WI38 (cell line): ENCODE results near the gene ELMO1.

Experiments used
- H3K4me3 ChIP-seq: 2 replicates; pipeline ENCODE4 v1.5.1; 2011; ENCODE audit warnings: low read depth, mild to moderate bottlenecking, control low read depth, low read length
- TF ChIP-seq, protein P1 (sequence below): IDR thresholded peaks from 2 replicates; pipeline ENCODE4 v1.5.1; 2012; ENCODE audit warnings: low read depth, mild to moderate bottlenecking, control low read depth, low read length

The ELMO1 gene

DNA sequence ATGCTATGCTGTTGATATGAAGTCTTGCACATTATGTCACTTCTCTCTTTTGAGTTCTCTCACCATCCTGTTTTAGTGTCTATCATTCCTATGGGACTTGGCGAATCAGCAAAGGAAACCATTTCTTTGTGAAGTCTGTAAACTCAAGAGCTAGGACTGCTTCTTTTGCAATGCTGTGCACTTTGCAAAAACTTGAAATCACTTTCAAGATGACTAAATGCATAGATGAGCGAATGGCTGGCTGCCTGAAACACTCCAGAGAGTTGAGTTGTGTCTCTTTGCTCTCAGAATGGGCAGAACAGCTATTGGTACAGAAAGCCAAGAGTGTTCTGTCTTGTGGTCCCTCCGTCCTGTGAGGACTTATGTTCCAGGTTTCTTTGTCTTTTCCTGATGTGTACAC, 18.3 kb upstream of the ELMO1 start:
- H3K4me3 ChIP-seq, result no peak overlapping the region
- TF ChIP-seq, protein P1, sequence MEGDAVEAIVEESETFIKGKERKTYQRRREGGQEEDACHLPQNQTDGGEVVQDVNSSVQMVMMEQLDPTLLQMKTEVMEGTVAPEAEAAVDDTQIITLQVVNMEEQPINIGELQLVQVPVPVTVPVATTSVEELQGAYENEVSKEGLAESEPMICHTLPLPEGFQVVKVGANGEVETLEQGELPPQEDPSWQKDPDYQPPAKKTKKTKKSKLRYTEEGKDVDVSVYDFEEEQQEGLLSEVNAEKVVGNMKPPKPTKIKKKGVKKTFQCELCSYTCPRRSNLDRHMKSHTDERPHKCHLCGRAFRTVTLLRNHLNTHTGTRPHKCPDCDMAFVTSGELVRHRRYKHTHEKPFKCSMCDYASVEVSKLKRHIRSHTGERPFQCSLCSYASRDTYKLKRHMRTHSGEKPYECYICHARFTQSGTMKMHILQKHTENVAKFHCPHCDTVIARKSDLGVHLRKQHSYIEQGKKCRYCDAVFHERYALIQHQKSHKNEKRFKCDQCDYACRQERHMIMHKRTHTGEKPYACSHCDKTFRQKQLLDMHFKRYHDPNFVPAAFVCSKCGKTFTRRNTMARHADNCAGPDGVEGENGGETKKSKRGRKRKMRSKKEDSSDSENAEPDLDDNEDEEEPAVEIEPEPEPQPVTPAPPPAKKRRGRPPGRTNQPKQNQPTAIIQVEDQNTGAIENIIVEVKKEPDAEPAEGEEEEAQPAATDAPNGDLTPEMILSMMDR, result no peak

- H3K4me3 ChIP-seq, result no peak overlapping the region
- TF ChIP-seq, protein P1, result no peak
Measured at GRCh38 chr7:37462138-37462537, 13.5 kb upstream of the ELMO1 start.

GRCh38 chr7:37455081-37455480, 6.4 kb upstream of the ELMO1 start:
- TF ChIP-seq, protein P1, result no peak
- no peak overlapping the region for H3K4me3 ChIP-seq

DNA sequence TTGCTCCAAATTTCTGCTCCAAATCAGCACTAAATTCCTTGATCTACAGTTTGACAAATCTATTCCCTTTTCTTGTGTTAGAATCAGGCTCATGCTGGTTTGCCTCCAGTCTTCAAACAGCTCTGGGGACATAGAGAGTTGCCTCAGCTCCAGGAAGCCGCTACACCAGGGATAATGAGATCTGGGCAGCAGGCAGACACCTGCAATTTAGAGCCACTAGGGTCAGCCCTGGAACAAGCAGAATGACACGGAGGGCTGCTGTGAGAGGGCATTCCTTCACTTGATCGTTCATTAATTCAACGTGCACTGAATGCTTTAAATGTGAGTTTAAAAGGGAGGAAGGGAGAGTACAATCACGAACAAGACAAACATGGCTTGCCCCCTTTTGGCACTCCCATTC, 3.7 kb upstream of the ELMO1 start:
- H3K4me3 ChIP-seq, result no peak overlapping the region
- TF ChIP-seq, protein P1, result no peak

DNA sequence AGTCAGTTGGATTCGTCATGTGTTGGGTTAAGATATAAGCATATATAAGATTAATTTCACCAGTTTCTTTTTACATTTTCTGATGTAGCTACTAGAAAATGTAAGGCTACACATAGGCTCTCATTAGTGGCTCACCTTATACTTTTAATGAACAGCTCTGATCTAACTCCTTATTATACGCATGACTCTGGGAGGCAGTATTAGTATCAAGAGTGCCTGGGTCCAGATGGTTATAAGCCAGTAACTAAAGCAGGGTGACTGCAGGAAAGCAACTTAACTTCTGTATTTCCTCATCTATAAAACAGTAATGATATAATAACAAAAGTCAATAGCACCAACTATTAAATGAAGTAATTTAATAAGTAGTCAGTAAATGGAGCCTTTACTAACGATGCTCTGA, 1.4 kb upstream of the ELMO1 start:
- no peak overlapping the region for H3K4me3 ChIP-seq
- TF ChIP-seq, protein P1, result no peak

GRCh38 chr7:37449621-37450020, 957 bp upstream of the ELMO1 start:
- TF ChIP-seq, protein P1, result no peak
- no peak overlapping the region for H3K4me3 ChIP-seq

DNA sequence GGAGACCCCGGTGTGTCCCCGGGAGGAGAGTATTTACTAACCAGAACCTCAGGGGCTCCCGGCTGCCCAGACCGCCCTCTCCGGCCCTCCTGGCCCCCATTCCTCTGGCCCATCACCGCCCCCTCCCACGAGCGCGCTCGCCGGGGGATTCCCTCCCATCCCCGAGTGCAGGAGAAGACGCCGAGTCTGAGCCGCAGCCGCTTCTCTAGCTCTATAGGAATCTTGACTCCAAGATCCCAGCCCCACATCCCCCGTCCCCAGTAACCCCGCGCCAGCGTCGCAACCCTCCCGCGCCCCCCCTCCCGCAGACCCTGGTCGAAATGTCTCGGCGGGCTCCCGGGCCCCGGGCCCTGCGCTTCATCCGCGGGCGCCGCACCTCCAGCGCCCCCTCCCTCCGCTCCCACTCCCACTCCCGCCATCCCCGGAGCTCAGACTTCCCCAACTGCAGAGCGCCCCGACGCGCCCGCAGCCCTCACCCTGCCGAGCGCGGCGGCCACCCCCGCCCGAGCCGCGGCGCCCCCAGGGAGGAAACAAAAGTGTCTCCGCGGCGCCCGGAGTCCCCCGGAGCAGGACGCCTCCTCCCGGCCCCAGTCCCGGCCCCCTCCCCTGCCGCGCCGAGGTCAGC, 541 bp downstream of the ELMO1 start:
- H3K4me3 ChIP-seq, result no peak overlapping the region

More for the DNA sequence above, 541 bp downstream of the ELMO1 start:
- TF ChIP-seq, protein P1, result no peak
